NCI-H460 (cell line): ENCODE measurements around the gene NYAP1. TPM values are rescaled to one million over a fixed set of nuclear protein-coding genes. Genes with fewer than 3 reads are reported as not detected.
"Not testable (repeated sequence)": the region's sequence is repeated elsewhere in the genome, so short reads cannot be mapped to it uniquely, and the experiment has no call there.

ENCODE experiments used
- DNase-seq: peaks from one replicate; pipeline ENCODE4 v3.0.0-alpha.2; 2016; ENCODE audit warnings: low read depth; ENCODE audit errors: extremely low read depth
- small RNA-seq, 2 experiments: library from RNA; depleted of rRNA; stranded (forward); fragments of <200 nt; gene quantifications; one replicate each; pipeline ENCODE3, GENCODE V24; 2014
- total RNA-seq: library from RNA; depleted of rRNA; stranded (reverse); fragments of >200 nt; shearing (Covaris generic); gene quantifications from 2 replicates; pipeline ENCODE4 v1.2.3, GENCODE V29; 2014; rRNA removed

Gene NYAP1
- total RNA-seq, 1 experiment from 2014 or later, result 0.47 TPM

- DNase-seq, result no peak
Measured at GRCh38 chr7:100539436-100540006, 55.8 kb downstream of the NYAP1 start.

- DNase-seq, result no peak
Measured at GRCh38 chr7:100540073-100540723, 56.5 kb downstream of the NYAP1 start.

- not testable (repeated sequence) for DNase-seq
Measured at GRCh38 chr7:100541309-100541708, 57.6 kb downstream of the NYAP1 start.

- DNase-seq, result no peak
Measured at GRCh38 chr7:100543586-100543985, 59.9 kb downstream of the NYAP1 start.

GRCh38 chr7:100544386-100544785 is 60.7 kb downstream of the NYAP1 start:
- no peak for DNase-seq

Small RNA genes within 50 kb of the gene (small RNA-seq; reads per million reads assigned to genes)
- gene RN7SL416P, result 0 reads per million in 2 experiments

Other genes with a start within 250 kb of the NYAP1 start
- not detected in 2 replicates for gene SPDYE3, start 176.2 kb upstream of the NYAP1 start, total RNA-seq
- 19.9 and 22.5 TPM in 2 replicates for gene PILRB, start 125.8 kb upstream of the NYAP1 start, total RNA-seq
- gene PILRA, start 110.4 kb upstream of the NYAP1 start, total RNA-seq, result 0.40 and 0.57 TPM in 2 replicates
- 0.75 and 1.8 TPM in 2 replicates for gene ZCWPW1, start 55.2 kb upstream of the NYAP1 start, total RNA-seq
- 30.9 and 33.1 TPM in 2 replicates for gene MEPCE, start 54.1 kb upstream of the NYAP1 start, total RNA-seq
- 74.0 and 85.1 TPM in 2 replicates for gene PPP1R35, start 47.4 kb upstream of the NYAP1 start, total RNA-seq
- 0.27 and 0.43 TPM in 2 replicates for gene SPACDR, start 19.7 kb upstream of the NYAP1 start, total RNA-seq
- 28.2 and 29.9 TPM in 2 replicates for gene TSC22D4, start 4.7 kb upstream of the NYAP1 start, total RNA-seq
- 3.9 and 4.1 TPM in 2 replicates for gene AGFG2, start 55.3 kb downstream of the NYAP1 start, total RNA-seq
- 0.52 TPM in 1 of 2 replicates, not detected in the other for gene SAP25, start 90.0 kb downstream of the NYAP1 start, total RNA-seq
- 11.0 and 11.1 TPM in 2 replicates for gene LRCH4, start 102.2 kb downstream of the NYAP1 start, total RNA-seq
- gene FBXO24, start 102.4 kb downstream of the NYAP1 start, total RNA-seq, result 0.69 and 1.3 TPM in 2 replicates
- gene PCOLCE, start 118.4 kb downstream of the NYAP1 start, total RNA-seq, result 1.6 and 2.5 TPM in 2 replicates
- gene MOSPD3, start 128.6 kb downstream of the NYAP1 start, total RNA-seq, result 7.2 and 7.3 TPM in 2 replicates
- gene TFR2, start 157.6 kb downstream of the NYAP1 start, total RNA-seq, result 1.4 and 3.8 TPM in 2 replicates
- not detected in 2 replicates for gene ACTL6B, start 172.5 kb downstream of the NYAP1 start, total RNA-seq
- gene GNB2, start 189.8 kb downstream of the NYAP1 start, total RNA-seq, result 88.0 and 96.4 TPM in 2 replicates
- 15.7 and 17.2 TPM in 2 replicates for gene GIGYF1, start 210.3 kb downstream of the NYAP1 start, total RNA-seq
- gene POP7, start 222.2 kb downstream of the NYAP1 start, total RNA-seq, result 45.7 and 50.1 TPM in 2 replicates
- not detected in 2 replicates for gene EPO, start 236.5 kb downstream of the NYAP1 start, total RNA-seq
- gene ZAN, start 249.7 kb downstream of the NYAP1 start, total RNA-seq, result not detected in 2 replicates